GM12891 (cell line): ENCODE data around the gene FBXO7.

Source experiments
- POLR2A ChIP-seq: IDR thresholded peaks from 2 replicates; pipeline ENCODE4 v1.6.1; 2011; ENCODE audit warnings: low read depth, low read length, control low read depth
- POLR2AphosphoS5 ChIP-seq: IDR thresholded peaks from 2 replicates; pipeline ENCODE4 v1.6.1; 2011; ENCODE audit warnings: low read depth, low read length, control low read depth
- POU2F2 ChIP-seq: IDR thresholded peaks from 2 replicates; pipeline ENCODE4 v1.6.1; 2011; ENCODE audit warnings: low read depth, mild to moderate bottlenecking, control low read depth, low read length, moderate library complexity
- SPI1 ChIP-seq: IDR thresholded peaks from 2 replicates; pipeline ENCODE4 v1.6.1; 2011; ENCODE audit warnings: low read depth, low read length, control low read depth
- TAF1 ChIP-seq: IDR thresholded peaks from 2 replicates; pipeline ENCODE4 v1.6.1; 2011; ENCODE audit warnings: low read depth, low read length, control low read depth

GRCh38 chr22:32520612-32521011 is 46.0 kb downstream of the FBXO7 start:
- no peak for TF ChIP-seq POLR2A
- TF ChIP-seq POLR2AphosphoS5, result no peak
- no peak for TF ChIP-seq TAF1
- TF ChIP-seq SPI1, result no peak
- TF ChIP-seq POU2F2, result no peak
